Skeletal muscle tissue (tissue), 4 donors: Measurements from ENCODE around the gene HMGCL. TPM values are rescaled to one million over a fixed set of nuclear protein-coding genes. Genes with fewer than 3 reads are reported as not detected.
"Not testable (repeated sequence)": the region's sequence is repeated elsewhere in the genome, so short reads cannot be mapped to it uniquely, and the experiment has no call there.

Source experiments
- H3K27ac ChIP-seq: one replicate; pipeline ENCODE4 v1.7.0; 2013; ENCODE audit warnings: mild to moderate bottlenecking, low read depth, low read length, inconsistent platforms
- H3K27me3 ChIP-seq, 3 donors: one replicate each; pipeline ENCODE4 v1.7.0; 2013; ENCODE audit warnings: low read length in 3 of 3; ENCODE audit not compliant: control insufficient read depth in 3 of 3, insufficient read depth in 3 of 3
- H3K36me3 ChIP-seq, 3 donors: one replicate each; pipeline ENCODE4 v1.7.0; 2013; ENCODE audit warnings: low read length in 3 of 3; ENCODE audit not compliant: control insufficient read depth in 3 of 3, insufficient read depth in 3 of 3
- H3K4me1 ChIP-seq, 3 donors: one replicate each; pipeline ENCODE4 v1.7.0; 2013; ENCODE audit warnings: low read length in 3 of 3, mild to moderate bottlenecking in 3 of 3; ENCODE audit not compliant: control insufficient read depth in 3 of 3, insufficient read depth in 3 of 3
- H3K4me3 ChIP-seq, 3 donors: one replicate each; pipeline ENCODE4 v1.7.0; 2013; ENCODE audit warnings: low read length in 3 of 3
- H3K9ac ChIP-seq, 3 donors: one replicate each; pipeline ENCODE4 v1.7.0; 2013; ENCODE audit warnings: low read length in 3 of 3, mild to moderate bottlenecking in 3 of 3, moderate library complexity in 2 of 3, low read depth in 1 of 3
- H3K9me3 ChIP-seq, 3 donors: one replicate each; pipeline ENCODE4 v1.7.0; 2013; ENCODE audit warnings: low read length in 3 of 3; ENCODE audit not compliant: control insufficient read depth in 3 of 3
- total RNA-seq: library from RNA; depleted of rRNA; stranded (reverse); fragments of >200 nt; gene quantifications from one replicate; pipeline ENCODE4 v1.2.3, GENCODE V29; 2014
- donor health status: Osteomylitis.

Gene HMGCL
- total RNA-seq, 1 donor from 2014 or later, result 31.3 TPM

DNA sequence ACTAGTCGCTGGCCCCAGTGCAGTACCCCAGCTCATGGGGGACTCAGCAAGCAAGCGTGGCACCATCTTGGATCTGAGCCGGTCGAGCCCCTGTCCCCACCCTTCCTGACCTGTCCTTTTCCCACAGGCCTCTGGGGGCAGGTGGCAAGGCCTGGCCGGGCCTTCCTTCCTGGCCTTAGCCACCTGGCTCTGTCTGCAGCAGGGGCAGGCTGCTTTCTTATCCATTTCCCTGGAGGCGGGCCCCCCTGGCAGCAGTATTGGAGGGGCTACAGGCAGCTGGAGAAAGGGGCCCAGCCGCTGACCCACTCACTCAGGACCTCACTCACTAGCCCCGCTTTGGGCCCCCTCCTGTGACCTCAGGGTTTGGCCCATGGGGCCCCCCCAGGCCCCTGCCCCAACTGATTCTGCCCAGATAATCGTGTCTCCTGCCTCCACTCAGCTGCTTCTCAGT, 30.5 kb downstream of the HMGCL start:
- peaks cover 37 to 53% (median 43%) of the 10 kb centered on the region in 3 donors for H3K4me1 ChIP-seq
- H3K4me3 ChIP-seq, H3K27me3 ChIP-seq, H3K27ac ChIP-seq, H3K9me3 ChIP-seq, H3K9ac ChIP-seq: not testable (repeated sequence)
- peaks cover 15 to 19% (median 17%) of the 10 kb centered on the region in 3 donors for H3K36me3 ChIP-seq

GRCh38 chr1:23793861-23794731, 31.1 kb downstream of the HMGCL start:
- Histone ChIP-seq H3K4me1 (peaks cover 32 to 46% (median 36%) of the 10 kb centered on the region in 3 donors), H3K27me3 (no peaks in the 10 kb centered on the region), H3K9me3 (no peaks in the 10 kb centered on the region), H3K36me3 (peaks cover 16 to 19% (median 17%) of the 10 kb centered on the region in 3 donors), H3K9ac (no peak overlapping the region), H3K27ac (no peak overlapping the region), H3K4me3 (no peak overlapping the region)

GRCh38 chr1:23793018-23793781, 32.0 kb downstream of the HMGCL start:
- H3K4me3 ChIP-seq, result no peak overlapping the region
- no peaks in the 10 kb centered on the region for H3K9me3 ChIP-seq
- no peaks in the 10 kb centered on the region for H3K27me3 ChIP-seq
- peak overlapping the region in 2 of 3 donors; percentile 16 to 40 for H3K9ac ChIP-seq
- no peak overlapping the region for H3K27ac ChIP-seq
- peaks cover 18 to 19% (median 19%) of the 10 kb centered on the region in 3 donors for H3K36me3 ChIP-seq
- H3K4me1 ChIP-seq, result peaks cover 28 to 37% (median 31%) of the 10 kb centered on the region in 3 donors

DNA sequence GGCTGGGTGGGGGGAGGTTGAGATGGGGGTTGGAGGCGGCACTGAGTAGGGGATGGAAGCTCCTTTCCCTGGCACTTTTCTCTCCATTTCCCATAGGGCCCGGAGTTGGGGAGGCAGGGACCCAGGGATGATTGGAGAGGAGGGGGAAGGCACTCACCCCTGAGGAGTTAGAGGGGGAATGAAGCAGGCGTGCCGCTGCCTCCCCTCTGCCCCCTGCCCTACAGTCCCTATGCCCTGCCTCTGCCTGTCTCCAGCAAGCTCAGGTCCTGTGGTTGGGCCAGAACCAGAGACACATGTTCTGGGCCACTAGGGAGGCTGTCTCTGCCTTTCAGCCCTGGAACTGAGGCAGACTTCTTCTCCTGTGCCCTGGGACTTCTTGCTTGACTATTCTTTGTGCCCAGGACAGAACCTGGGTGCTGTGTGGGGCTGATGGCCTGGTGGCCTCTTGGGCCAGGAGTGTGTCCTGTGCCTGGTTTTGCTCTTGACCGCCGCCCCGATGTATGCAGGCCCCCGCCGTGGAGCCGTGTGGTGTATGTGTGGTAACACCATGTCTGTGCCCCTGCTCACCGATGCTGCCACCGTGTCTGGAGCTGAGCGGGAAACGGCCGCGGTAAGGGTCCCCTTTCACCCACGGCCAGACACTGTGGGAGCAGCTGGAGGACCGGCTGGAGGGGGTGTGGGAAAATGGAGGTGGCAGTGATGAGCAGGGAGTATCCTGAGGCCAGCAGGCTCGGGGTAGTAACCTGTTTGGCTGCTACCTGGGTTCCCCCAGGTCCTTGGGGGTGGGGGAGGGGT, 32.9 kb downstream of the HMGCL start:
- Histone ChIP-seq H3K36me3 (peaks cover 17 to 24% (median 20%) of the 10 kb centered on the region in 3 donors), H3K9ac (peak overlapping the region; percentile 16 to 70 (median 66)), H3K9me3 (no peaks in the 10 kb centered on the region)

DNA sequence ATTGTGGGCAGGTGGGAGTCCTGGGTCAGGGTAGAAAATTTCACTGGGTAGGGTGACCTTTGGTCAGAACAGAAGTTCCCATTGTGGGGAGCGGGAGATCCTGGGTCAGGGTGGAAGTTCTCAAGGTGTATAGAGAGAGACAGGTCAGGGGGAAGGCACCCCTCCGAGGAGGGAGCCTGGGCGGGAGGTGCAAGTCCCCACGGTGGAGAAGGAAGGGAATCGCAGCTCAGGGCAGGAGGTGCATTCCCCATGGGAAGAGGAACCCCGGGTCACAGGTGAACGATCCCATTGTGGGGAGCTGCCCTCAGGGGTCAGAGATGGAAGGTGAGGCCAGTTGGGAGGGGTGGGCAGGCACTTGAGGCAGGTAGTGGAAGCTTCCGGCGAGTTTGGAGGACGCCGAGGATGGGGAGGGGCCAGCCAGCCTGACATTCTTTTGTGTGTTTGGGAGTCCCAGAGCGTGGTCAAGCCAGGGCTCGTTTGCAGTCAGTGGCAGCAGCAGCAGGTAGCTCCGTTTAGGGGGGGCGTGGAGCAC, 33.6 kb downstream of the HMGCL start:
- H3K36me3 ChIP-seq, result peaks cover 17 to 28% (median 22%) of the 10 kb centered on the region in 3 donors
- H3K27ac ChIP-seq, result peak overlapping the region; percentile 54
- no peaks in the 10 kb centered on the region for H3K27me3 ChIP-seq
- H3K4me1 ChIP-seq, result peaks cover 28 to 39% (median 33%) of the 10 kb centered on the region in 3 donors
- peak overlapping the region; percentile 92 to 95 (median 93) for H3K4me3 ChIP-seq
- H3K9ac ChIP-seq, result peak overlapping the region; percentile 88 to 91 (median 91)
- no peaks in the 10 kb centered on the region for H3K9me3 ChIP-seq

More for the DNA sequence above, 32.9 kb downstream of the HMGCL start:
- Histone ChIP-seq H3K4me3 (peak overlapping the region; percentile 30 to 58 (median 35)), H3K27ac (no peak overlapping the region), H3K4me1 (peaks cover 28 to 37% (median 32%) of the 10 kb centered on the region in 3 donors), H3K27me3 (no peaks in the 10 kb centered on the region)

- Histone ChIP-seq H3K27ac (peak within 1 kb of the TSS; percentile 54), H3K4me3 (peak within 1 kb of the TSS; percentile 92 to 95 (median 93)), H3K36me3 (peaks cover 16 to 31% (median 22%) of the 10 kb centered on the region in 3 donors), H3K4me1 (peaks cover 28 to 39% (median 33%) of the 10 kb centered on the region in 3 donors), H3K27me3 (no peaks in the 10 kb centered on the region), H3K9ac (peak within 1 kb of the TSS; percentile 88 to 91 (median 91)), H3K9me3 (no peaks in the 10 kb centered on the region)
Observed at GRCh38 chr1:23790696-23791515, 34.3 kb downstream of the HMGCL start, which contains the start of gene LYPLA2. LYPLA2 (plus strand) TSS chr1:23791145; CDS start chr1:23792683, 1,538 bp downstream.

- no peak overlapping the region for H3K27ac ChIP-seq
- no peak overlapping the region for H3K9ac ChIP-seq
- no peaks in the 10 kb centered on the region for H3K27me3 ChIP-seq
- H3K4me3 ChIP-seq, result no peak overlapping the region
- H3K4me1 ChIP-seq, result peaks cover 28 to 39% (median 35%) of the 10 kb centered on the region in 3 donors
- no peaks in the 10 kb centered on the region for H3K9me3 ChIP-seq
- peaks cover 18 to 34% (median 28%) of the 10 kb centered on the region in 3 donors for H3K36me3 ChIP-seq
Observed at GRCh38 chr1:23788695-23789094, 36.5 kb downstream of the HMGCL start.

DNA sequence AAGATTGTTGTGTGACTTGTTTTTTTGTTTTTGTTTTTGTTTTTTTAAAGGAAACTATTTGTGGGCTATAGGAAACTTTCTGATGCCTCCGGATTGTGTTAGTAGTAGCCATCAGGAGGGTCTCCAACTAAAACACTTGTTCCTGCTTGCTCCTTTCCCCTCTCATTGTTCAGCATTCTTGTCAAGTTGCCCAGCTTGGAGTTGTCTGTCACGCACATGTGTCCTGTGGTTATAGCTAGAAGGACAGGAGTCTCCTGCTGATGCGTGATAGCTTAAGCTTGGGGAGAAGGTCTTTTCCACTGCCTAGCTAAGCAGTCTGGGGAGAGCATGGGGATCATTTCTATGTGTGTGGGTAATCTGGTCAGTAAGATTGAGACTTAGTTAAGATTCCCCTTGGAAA, 37.5 kb downstream of the HMGCL start:
- H3K36me3 ChIP-seq, result peaks cover 16 to 30% (median 29%) of the 10 kb centered on the region in 3 donors
- H3K27ac ChIP-seq, result no peak overlapping the region

More for the DNA sequence above, 37.5 kb downstream of the HMGCL start:
- Histone ChIP-seq H3K27me3 (no peaks in the 10 kb centered on the region), H3K4me1 (peaks cover 21 to 30% (median 27%) of the 10 kb centered on the region in 3 donors), H3K9ac (no peak overlapping the region), H3K9me3 (no peaks in the 10 kb centered on the region), H3K4me3 (no peak overlapping the region)
